HG03064 (cell line): ENCODE measurements around the gene DUSP16.
"Not testable (repeated sequence)": the region's sequence is repeated elsewhere in the genome, so short reads cannot be mapped to it uniquely, and the experiment has no call there.

Experiments used
- ATAC-seq: cut with Tn5 transposase; IDR thresholded peaks from one replicate; pipeline ENCODE4 v1.9.1; 2021; ENCODE audit warnings: low read depth; ENCODE audit not compliant: unreplicated experiment

Gene DUSP16, protein sequence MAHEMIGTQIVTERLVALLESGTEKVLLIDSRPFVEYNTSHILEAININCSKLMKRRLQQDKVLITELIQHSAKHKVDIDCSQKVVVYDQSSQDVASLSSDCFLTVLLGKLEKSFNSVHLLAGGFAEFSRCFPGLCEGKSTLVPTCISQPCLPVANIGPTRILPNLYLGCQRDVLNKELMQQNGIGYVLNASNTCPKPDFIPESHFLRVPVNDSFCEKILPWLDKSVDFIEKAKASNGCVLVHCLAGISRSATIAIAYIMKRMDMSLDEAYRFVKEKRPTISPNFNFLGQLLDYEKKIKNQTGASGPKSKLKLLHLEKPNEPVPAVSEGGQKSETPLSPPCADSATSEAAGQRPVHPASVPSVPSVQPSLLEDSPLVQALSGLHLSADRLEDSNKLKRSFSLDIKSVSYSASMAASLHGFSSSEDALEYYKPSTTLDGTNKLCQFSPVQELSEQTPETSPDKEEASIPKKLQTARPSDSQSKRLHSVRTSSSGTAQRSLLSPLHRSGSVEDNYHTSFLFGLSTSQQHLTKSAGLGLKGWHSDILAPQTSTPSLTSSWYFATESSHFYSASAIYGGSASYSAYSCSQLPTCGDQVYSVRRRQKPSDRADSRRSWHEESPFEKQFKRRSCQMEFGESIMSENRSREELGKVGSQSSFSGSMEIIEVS

DNA sequence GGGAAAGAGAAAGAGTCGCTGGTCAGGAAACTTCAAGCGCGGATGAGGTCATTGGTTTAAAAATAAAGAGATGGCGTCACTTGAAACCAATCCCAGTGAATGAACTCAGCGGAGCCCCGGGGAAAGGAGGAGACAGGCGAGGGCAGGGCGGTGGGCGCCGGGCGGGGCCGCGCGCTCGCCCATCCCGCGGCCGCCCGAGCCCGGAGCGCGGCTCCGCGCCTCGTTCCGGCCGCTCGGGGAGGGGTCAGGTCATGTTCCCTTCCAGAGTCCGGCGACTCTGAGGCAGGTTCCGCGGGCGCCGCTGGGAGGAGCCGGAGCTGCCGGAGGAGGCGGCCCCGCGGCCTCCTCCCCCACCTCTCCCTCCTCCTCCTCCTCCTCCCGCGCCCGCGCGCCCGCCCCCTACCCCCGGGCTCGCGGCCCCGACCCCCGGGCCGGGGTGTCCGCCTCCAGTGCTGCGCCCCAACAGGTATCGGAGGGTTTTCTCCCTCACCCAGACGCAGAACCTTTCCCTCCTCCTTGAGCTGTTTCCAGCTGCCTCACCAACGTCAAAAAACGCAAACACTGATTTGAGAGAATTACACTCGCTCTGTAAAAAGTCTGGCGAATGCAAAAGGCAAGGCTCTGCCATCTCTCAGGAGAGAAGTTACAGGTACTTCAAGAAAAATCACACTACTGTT lies at the start of gene DUSP16:
Gene DUSP16 (minus strand): TSS at position 279 of the 677 bp plus-strand sequence. CDS start 41,765 bp downstream, outside the sequence.
- peak; percentile 64 for ATAC-seq

DNA sequence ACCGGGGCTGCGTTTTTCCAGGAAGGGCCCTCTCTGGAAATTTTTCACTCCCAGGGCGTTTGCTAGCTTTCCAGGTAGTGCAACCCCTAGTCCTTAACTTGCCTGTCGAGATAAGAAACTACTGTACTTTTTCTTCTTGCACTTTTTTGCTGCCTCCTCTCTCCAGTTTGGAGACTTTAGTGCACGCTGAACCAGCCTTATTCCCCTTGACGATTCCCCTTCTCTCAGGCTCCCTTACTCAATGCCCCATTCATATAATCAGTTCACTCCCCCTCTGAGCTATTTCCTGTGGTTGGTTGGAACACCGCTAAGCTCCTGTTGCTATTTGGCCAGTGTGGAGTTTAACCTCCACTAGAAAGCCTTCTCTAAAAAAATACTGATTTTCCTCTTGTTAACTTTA lies 49.7 kb upstream of the DUSP16 start:
- ATAC-seq: no peak

DNA sequence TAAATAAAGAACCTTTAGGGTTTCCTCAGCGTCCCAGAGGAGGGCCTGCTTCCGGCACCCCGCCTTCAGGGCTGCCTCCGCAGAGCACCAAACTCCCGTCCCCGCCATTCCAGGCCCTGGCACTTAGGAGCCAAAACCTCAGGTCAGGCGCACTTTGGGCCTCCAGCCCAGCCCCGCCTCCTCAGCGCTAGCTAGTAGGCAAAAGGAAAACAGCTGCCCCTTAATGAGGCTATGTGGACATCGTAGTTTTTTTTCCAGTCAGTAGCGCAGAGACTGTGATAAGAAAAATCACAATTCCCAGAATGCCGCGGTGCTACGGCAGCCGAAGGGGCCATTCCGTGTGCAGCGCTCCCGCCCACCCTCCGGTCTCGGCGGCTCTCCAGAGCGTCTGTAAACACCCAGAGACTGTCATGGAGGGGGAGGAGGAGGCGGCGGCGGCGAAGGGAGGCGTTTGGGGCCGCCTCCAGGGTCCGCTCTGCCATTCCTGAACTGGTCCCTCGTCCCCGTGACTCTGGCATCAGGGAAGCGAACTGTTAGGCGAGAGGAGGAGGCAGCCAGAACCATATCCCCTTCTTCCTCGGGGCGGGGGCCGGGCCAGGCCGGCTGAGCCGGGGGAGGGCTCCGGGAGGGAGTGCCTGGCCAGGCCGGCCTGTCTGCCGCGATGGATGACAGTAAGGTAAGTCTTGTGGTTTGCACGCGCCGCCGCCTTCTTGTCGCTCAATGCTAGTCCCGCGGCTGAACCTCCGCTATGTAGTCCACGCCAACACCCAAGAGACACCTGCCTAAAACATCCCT lies 49.0 kb upstream of the DUSP16 start, which contains the start of gene CREBL2:
Gene CREBL2 (plus strand): TSS at position 365 of the 795 bp plus-strand sequence. CDS start 297 bp downstream, at position 662.
- peak; percentile 68 for ATAC-seq

DNA sequence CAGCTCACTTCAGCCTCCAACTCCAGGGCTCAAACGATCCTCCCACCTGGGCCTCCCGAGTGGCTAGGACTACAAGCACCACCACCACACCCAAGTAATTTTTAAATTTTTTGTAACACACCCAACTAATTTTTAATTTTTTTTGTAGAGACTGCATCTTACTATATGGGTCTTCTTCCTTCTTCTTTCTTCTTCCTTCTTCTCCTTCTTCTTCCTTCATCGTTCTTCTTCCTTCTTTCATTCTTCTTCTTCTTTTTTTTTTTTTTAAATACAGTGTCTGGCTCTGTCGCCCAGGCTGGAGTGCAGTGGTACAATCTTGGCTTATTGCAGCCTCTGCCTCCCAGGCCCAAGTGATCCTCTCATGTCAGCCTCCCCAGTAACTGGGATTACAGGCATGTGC lies 48.0 kb upstream of the DUSP16 start:
- ATAC-seq: no peak

DNA sequence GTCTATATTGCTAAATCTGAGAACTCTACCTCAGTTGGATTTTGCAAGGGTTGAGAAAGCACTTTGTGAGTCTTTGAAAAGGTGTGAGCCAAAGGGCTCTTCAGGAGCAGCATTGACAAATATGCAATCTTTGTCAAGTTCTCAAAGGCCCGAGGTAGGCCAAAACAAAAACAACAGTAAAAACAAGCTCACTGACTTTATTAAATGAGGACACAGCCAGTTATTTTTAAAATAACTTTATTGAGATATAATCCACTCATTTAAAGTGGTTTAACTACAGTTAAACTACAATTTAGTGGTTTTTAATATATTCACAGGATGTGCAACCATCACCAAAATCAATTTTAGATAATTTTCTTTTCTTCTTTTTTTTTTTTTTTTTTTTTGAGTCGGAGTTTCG lies 47.0 kb upstream of the DUSP16 start:
- no peak for ATAC-seq

DNA sequence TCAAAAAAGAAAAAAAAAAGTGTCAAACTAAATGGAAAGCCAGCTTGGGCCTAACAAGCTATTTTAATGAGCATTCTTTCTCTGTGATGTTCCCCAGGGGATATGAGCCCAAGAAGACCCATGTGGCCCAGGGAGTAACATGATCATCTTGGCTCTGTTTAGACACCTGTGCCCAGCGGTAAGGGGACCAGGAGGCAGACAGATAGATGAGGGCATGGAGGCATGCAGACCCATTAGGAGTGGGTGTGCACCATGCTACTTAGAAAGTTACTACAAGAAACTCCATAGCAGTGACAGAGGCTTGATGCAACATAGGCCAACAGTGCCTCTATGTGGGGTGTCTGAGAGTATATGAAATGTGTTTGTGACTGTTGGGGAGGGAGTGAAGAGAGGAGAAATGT lies 45.9 kb upstream of the DUSP16 start:
- ATAC-seq: no peak

DNA sequence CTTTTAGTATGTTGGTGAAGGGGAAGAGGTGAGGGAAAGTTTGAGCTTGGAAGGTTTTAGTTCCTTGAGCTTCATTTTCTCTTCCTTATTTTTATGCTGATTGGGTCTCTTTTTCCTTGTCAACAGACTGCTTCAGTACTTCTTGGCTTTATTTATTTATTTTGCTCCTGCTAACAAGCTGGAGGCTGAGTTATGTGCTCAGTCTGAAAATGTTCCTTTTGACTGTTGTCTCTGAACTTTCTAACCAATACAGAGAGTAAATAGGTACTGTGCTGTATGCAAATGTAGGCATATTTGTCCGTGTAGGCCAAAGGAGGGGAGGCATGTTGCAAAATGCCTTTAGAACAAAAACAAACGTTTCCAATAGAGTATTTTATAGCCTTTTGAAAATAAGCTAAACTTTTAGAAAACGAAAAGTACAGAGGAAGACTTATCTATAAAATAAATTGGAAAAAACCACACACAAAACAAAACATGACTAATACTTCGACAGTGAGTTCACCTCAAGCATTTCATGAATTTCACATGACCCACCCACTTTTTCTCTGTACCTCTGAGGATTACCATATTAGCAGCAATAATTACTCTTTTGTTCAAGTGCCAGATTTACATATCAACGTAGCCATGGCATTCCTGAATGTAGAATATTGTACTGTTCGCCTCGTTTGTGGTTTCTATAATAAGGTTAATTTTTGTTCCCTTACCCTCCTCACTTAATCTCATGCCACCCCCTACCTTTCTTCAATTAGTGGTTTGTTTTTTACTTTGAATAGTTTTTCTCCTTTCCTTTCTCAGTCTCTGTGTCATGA lies 44.3 kb upstream of the DUSP16 start:
- ATAC-seq: no peak

DNA sequence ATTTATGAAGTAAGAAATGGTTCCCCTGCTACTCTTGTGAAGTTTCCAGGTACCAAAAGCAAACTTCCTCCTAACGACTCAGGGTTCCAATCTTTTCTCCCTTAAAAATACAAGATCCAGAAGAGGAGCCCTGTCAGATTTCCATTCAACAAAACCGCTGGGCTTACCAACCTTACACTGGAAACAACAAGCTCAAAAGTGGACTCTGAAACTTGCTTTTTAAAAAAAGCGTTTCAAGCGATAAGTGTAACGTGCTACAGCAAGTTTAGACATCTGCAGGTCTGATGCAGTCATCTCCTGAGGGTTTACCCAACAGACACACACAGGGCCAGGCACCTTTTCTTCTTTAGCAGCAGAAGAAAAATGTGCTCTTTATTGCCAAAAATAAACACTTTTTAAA lies 42.1 kb upstream of the DUSP16 start:
- ATAC-seq: no peak

DNA sequence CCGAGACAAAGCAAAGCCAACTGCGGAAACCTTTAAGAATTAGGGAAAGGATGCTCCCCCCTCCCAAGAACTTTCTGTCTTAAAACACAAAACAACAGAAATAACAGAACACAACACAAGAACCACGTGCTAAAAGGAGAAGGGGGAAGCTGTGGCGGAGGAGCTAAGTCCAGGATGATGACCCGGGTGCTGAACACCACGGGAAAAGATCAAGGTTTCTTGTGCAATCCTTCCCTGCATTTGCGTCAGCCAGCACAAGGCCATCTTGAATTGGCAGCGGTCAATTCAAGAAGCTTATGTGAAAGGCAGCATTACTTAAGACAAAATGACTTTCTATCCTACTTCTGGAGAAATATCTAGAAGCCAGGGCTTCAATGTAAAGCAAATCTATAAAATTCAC lies 38.0 kb upstream of the DUSP16 start:
- ATAC-seq: no peak

DNA sequence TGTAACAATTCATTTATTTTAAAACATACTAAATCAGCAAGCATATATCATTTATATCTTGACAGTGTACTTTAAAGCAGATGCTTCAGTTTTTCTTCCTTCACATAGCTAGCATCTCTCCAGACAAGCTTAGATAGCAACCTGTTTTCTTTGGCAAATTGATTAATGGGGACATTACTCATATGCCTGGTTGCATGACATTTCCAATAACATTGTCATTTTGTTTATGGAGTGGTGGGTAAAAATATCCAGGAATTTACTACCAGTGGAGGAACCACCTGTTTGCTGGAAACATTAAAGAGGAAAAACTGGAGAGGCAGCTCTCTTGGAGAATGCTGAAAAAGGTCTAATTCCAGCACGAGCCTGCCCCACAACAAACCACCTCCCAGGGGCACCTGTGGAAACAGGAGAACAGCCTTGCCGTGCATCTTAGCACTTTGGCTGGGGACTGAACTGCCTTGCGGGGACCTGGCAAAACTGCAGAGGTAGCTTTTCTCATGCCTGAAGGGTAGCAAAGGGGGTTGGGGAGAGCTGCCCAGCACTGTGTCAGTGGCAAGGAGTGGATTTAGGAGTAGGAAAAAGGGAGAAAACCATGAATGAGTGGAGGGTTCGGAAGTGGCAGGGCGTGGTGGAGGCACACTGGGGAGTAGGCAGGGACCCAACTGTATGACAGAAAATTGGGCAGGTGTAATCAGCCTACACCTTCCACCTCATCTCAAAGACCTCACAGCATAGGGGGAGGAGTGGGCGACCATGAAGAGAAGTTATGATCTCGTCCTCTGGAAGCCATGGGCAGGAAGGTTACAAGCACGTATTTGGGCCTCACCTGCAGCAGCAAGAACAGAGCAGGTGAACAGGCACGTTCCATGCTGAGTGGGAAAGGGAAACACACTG lies 37.3 kb upstream of the DUSP16 start:
- ATAC-seq: no peak

DNA sequence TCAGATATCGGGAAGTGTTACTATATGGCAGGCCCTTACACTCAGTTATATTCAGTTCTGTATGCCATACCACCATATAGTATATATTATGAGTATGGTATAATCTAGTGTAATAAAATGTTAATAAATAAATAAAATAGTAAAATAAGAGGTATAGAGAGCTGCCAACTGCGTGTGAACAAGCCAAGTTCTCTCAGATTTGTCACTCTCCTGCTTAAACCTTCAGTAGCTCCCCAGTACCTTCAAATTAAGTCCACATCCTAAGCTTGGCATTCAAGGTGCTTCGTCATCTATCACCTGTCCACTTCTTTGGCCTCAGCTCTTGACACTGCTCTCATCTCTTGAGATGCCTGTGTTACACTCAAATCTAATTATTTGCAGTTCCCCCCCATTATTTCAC lies 36.2 kb upstream of the DUSP16 start:
- no peak for ATAC-seq

DNA sequence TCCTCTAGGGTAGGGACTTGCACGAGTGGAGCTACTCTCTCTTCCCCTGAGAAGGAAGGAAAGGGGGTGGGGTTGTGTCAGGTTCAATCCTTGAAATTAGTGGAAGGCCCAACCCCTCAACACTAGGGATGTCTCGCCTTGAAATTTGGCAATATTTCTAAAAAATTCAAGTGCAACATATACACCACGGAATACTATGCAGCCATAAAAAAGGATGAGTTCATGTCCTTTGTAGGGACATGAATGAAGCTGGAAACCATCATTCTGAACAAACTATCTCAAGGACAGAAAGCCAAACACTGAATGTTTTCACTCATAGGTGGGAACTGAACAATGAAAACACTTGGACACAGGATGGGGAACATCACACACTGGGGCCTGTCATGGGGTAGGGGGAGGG lies 33.9 kb upstream of the DUSP16 start:
- ATAC-seq: not testable (repeated sequence)

DNA sequence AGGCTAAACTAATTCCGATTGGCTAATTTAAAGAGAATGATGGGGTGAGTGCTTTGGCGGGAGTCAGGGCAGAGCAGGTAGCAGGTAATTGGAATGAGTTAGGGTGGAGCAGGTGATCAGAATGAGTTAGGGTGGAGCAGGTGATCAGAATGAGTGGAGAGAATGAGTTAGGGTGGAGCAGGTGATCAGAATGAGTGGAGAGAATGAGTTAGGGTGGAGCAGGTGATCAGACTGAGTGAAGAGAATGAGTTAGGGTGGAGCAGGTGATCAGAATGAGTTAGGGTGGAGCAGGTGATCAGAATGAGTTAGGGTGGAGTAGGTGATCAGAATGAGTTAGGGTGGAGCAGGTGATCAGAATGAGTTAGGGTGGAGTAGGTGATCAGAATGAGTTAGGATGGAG lies 33.3 kb upstream of the DUSP16 start:
- ATAC-seq: not testable (repeated sequence)

DNA sequence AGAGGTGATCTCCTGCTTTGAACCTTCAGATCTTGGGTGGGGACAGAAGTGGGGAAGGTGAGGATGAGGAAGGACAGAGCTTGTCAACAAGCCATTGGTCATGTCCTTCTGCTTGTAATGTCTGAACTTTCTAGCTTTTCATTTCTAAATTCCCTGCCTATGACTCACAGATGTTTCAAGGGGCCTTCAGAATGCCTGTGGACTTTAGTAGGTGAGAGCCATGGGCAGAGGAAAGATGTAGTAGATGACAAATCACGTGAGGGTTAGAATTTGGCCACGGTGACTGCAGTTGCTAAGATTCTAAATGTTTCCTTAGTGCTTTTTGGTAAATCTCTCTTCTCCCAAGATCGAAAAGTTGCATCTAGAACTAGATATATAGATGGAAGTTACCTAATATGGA lies 30.3 kb upstream of the DUSP16 start:
- ATAC-seq: no peak

DNA sequence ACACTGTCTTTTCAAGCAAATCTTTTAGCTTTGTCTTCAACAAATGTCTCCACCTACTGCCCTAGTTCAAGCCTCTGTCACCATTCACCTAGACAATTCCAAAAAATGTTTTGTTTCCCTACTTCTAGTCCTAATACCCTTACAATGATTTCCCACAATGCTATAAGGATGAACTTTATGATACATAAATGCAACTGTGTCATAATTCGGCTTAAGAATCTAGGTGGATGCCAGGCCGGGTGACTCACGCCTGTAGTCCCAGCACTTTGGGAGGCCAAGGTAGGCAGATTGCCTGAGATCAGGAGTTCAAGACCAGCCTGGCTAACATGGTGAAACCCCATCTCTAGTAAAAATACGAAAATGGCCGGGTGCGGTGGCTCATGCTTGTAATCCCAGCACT lies 28.3 kb upstream of the DUSP16 start:
- no peak for ATAC-seq

DNA sequence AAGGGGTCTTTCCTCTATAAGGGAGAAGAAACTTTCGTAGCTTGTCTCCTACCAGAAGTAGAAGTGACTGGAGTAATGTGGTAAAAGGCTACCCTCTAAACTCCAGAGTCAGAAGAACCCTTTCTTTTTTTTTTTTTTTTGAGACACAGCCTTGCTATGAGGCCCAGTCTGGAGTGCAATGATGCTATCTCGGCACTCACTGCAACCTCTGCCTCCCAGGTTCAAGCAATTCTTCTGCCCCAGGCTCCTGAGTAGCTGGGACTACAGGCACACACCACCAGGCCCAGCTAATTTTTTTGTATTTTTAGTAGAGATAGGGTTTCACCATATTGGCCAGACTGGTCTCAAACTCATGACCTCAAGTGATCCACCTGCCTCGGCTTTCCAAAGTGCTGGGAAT lies 25.8 kb upstream of the DUSP16 start:
- not testable (repeated sequence) for ATAC-seq

DNA sequence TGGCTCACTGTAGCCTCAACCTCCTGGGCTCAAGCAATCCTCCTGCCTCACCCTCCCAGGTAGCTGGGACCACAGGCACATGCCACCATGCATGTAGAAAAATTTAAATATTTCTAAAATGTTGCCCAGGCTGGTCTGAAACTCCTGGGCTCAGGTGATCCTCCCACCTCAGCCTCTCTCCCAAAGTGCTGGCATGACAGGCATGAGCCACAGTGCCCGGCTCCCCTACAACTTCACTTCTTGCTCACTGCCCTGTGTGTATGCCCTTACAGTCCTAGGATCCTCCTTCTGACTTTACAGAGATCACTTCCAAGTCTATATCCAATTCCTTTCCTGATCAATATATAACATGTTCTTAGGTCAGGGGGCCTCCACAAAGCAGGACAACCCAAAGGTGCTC lies 25.2 kb upstream of the DUSP16 start:
- ATAC-seq: no peak

DNA sequence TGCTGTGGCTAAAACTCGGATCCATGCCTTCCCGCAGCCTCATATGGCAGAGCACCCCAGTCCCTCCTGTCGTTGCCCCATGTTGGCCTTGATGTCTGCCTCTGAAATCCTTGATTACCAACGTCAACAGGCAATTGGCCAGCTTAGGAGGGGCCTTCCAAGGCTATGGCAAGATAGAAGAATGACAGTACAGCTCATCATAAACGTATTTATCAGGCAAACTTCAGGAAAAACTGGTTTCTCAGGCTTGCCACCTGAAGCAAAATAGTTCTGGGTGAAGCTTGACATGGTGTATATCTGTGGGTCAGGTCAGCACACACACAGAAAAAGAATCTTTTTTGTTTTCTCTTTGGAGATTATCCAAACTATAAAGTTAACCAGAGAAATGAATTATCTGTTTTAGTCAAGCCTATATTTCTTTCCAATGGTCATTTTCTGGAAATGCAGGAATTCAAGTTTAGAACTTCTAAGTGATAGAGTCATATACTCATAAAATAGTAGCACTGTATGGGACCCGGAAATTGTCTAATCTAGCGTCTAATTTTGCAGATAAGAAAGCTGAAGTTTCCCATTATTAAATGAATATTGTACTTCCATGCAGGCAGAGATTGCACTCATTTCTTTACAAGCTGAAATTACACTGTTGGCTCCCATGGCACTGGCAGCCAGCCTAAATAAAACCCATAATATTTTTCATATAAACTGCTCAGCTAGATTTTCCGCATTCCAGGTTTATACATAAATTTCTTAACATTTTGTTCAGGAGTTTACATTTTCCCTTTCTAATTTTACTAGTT lies 24.4 kb upstream of the DUSP16 start:
- ATAC-seq: no peak
